ENCODE measurements around the gene TMEM184A.

GRCh38 chr7:1592299-1592871 lies 36.4 kb upstream of the TMEM184A start:
- no peak for TF ChIP-seq JUN (IDR thresholded peaks at IDR 0.05; ENCODE audit: borderline replicate concordance, insufficient read depth, insufficient read length, low read depth)
- TF ChIP-seq, protein P1, sequence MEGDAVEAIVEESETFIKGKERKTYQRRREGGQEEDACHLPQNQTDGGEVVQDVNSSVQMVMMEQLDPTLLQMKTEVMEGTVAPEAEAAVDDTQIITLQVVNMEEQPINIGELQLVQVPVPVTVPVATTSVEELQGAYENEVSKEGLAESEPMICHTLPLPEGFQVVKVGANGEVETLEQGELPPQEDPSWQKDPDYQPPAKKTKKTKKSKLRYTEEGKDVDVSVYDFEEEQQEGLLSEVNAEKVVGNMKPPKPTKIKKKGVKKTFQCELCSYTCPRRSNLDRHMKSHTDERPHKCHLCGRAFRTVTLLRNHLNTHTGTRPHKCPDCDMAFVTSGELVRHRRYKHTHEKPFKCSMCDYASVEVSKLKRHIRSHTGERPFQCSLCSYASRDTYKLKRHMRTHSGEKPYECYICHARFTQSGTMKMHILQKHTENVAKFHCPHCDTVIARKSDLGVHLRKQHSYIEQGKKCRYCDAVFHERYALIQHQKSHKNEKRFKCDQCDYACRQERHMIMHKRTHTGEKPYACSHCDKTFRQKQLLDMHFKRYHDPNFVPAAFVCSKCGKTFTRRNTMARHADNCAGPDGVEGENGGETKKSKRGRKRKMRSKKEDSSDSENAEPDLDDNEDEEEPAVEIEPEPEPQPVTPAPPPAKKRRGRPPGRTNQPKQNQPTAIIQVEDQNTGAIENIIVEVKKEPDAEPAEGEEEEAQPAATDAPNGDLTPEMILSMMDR (IDR thresholded peaks at IDR 0.05; ENCODE audit: extremely low read depth in 1 of 2, insufficient read depth in 1 of 2, low read depth in 1 of 2, low read length in 2 of 2) = no peak
- TF ChIP-seq, protein P2, sequence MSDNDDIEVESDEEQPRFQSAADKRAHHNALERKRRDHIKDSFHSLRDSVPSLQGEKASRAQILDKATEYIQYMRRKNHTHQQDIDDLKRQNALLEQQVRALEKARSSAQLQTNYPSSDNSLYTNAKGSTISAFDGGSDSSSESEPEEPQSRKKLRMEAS (IDR thresholded peaks at IDR 0.05; ENCODE audit: insufficient read depth, insufficient read length) = no peak

Data from endothelial cell of umbilical vein (primary cell).